Uterus (tissue), 4 donors: ENCODE data around the gene BID. TPM values are rescaled to one million over a fixed set of nuclear protein-coding genes. Genes with fewer than 3 reads are reported as not detected.

ENCODE experiments used
- DNase-seq, 2 donors: peaks; one replicate each; pipeline ENCODE4 v3.0.0-alpha.2; 2019 to 2020
- H3K27ac ChIP-seq, 2 donors: fragments of 200-600 bp; sonication (generic); 1 replicate in 1 of 2; 2 replicates in 1 of 2; pipeline ENCODE4 v1.5.1; 2016 to 2018
- H3K27me3 ChIP-seq, 2 donors: fragments of 200-600 bp; sonication (generic); one replicate each; pipeline ENCODE4 v1.5.1; 2018 to 2019; ENCODE audit warnings: control low read depth in 1 of 2
- H3K36me3 ChIP-seq, 2 donors: fragments of 200-600 bp; sonication (generic); one replicate each; pipeline ENCODE4 v1.5.1; 2019; ENCODE audit warnings: control low read depth in 1 of 2
- H3K4me1 ChIP-seq, 2 donors: fragments of 200-600 bp; sonication (generic); one replicate each; pipeline ENCODE4 v1.5.1; 2018 to 2019; ENCODE audit warnings: control low read depth in 1 of 2
- H3K4me3 ChIP-seq, 2 donors: fragments of 200-600 bp; sonication (generic); 1 replicate in 1 of 2; 2 replicates in 1 of 2; pipeline ENCODE4 v1.5.1; 2018 to 2019; ENCODE audit warnings: mild to moderate bottlenecking in 1 of 2
- H3K9me3 ChIP-seq, 2 donors: fragments of 200-600 bp; sonication (generic); one replicate each; pipeline ENCODE4 v1.5.1; 2019; ENCODE audit warnings: control low read depth in 1 of 2
- POLR2A ChIP-seq, 2 donors: fragments of 450-650 bp; IDR thresholded peaks; one replicate each; pipeline ENCODE4 v1.6.1; 2016; ENCODE audit warnings: antibody characterized with exemption in 2 of 2, mild to moderate bottlenecking in 1 of 2, moderate library complexity in 1 of 2
- intact Hi-C: fragments of 100-400 bp; cut with DNase I; formaldehyde crosslinking; loops from one replicate; pipeline ENCODE4 v1.15.1; 2023; ENCODE audit warnings: low total_unique reads
- total RNA-seq, 4 donors: library from RNA; depleted of rRNA in 3 of 4; stranded (reverse); fragments of >200 nt in 3 of 4; gene quantifications; one replicate each; pipeline versions ENCODE4 v1.1.0 to v1.2.4, GENCODE V29; 2014 to 2023
- TF ChIP-seq, protein P1 (sequence below), 4 experiments: fragments of 200-600 bp in 2 of 4; fragments of 450-650 bp in 2 of 4; sonication (generic) in 2 of 4; IDR thresholded peaks; one replicate each; pipeline ENCODE4 v1.5.1; 2016 to 2019; ENCODE audit warnings: antibody characterized with exemption in 4 of 4, mild to moderate bottlenecking in 2 of 4, moderate library complexity in 1 of 4
- donor health status: DM: yes; HTN: yes; CAD: no.

Gene BID
- total RNA-seq, 4 donors from 2014 or later = 0.77 to 96.2 (median 10.4) TPM

DNA sequence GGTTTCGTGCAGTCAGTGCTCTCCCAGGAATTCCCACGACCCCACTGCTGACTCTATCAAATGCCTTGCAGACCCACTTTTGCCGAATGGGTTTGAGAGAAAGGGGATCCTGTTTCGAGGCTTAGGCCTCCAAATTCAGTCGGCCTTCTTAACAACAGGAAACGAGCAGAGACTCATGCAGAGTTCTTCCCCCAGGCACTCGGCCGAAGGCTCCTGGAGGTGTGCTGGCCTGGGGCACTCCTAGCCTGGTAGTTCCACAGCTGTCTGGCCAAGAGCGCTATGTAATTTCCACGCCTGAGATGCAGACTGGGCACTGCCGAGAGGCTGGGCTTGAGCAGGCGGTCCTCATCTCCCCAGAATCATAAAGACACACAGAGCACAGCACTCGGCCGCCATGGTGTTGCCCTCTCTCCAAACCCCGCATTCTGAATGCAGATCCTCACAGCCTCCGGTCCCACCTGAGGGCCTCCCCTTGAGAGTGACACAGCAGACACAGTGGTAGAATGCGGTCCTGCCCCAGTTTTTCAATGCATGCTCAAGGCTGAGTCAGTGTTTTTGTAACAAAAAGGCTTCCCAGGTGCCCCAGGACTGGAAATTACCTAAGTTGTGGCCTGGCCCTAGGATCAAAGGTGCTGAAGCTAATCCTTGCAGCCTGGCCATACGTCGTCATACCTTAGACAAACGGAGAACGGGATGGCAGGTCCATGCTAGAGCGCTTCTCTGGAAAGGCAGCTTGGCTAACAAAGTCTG is 30.2 kb upstream of the BID start:
- H3K27ac ChIP-seq = no peak overlapping the region
- intact Hi-C loops = no loop called here
- no peaks in the 10 kb centered on the region for H3K27me3 ChIP-seq
- no peak for DNase-seq
- TF ChIP-seq, protein P1, sequence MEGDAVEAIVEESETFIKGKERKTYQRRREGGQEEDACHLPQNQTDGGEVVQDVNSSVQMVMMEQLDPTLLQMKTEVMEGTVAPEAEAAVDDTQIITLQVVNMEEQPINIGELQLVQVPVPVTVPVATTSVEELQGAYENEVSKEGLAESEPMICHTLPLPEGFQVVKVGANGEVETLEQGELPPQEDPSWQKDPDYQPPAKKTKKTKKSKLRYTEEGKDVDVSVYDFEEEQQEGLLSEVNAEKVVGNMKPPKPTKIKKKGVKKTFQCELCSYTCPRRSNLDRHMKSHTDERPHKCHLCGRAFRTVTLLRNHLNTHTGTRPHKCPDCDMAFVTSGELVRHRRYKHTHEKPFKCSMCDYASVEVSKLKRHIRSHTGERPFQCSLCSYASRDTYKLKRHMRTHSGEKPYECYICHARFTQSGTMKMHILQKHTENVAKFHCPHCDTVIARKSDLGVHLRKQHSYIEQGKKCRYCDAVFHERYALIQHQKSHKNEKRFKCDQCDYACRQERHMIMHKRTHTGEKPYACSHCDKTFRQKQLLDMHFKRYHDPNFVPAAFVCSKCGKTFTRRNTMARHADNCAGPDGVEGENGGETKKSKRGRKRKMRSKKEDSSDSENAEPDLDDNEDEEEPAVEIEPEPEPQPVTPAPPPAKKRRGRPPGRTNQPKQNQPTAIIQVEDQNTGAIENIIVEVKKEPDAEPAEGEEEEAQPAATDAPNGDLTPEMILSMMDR (IDR thresholded peaks at IDR 0.05) = no peak
- TF ChIP-seq POLR2A (IDR thresholded peaks at IDR 0.05) = no peak
- no peaks in the 10 kb centered on the region for H3K4me1 ChIP-seq
- no peaks in the 10 kb centered on the region for H3K36me3 ChIP-seq
- no peaks in the 10 kb centered on the region for H3K9me3 ChIP-seq
- H3K4me3 ChIP-seq = no peak overlapping the region

DNA sequence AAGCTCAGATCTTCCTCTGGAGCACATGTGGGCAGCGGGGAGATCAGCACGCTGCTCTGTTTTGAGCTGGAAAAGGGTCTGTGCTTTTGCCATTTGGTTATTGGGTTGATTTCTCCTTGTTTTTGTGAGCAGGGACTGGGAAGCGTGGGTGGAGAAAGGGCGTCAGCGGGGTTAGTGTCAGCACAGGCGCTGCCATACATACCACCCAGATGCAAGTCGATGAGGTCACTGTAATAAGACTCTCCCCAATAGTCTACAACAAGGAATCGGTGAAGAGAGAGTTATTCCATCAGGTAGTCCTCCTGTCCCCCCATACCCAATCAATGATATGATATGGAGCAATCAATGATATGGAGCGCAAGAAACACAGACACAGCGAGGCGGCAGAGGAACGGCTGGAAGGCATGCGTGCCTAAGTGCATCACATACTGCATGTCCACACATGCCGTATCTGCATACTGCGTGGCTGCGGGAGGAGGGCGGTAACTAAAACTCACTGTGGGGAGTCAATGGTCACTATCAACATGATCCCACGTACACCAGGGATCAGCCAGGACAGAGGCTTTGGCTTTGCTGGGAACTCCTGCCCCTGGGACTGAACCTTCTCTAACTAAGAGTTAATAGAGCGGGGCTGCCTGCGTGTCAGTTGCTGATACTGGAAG is 29.5 kb upstream of the BID start:
- no peaks in the 10 kb centered on the region for H3K27me3 ChIP-seq
- no peak overlapping the region for H3K4me3 ChIP-seq
- no peak for DNase-seq
- intact Hi-C loops = no loop called here
- H3K27ac ChIP-seq = no peak overlapping the region
- no peaks in the 10 kb centered on the region for H3K36me3 ChIP-seq
- H3K4me1 ChIP-seq = no peaks in the 10 kb centered on the region
- TF ChIP-seq POLR2A (IDR thresholded peaks at IDR 0.05) = no peak
- TF ChIP-seq, protein P1 (IDR thresholded peaks at IDR 0.05) = no peak
- no peaks in the 10 kb centered on the region for H3K9me3 ChIP-seq

DNA sequence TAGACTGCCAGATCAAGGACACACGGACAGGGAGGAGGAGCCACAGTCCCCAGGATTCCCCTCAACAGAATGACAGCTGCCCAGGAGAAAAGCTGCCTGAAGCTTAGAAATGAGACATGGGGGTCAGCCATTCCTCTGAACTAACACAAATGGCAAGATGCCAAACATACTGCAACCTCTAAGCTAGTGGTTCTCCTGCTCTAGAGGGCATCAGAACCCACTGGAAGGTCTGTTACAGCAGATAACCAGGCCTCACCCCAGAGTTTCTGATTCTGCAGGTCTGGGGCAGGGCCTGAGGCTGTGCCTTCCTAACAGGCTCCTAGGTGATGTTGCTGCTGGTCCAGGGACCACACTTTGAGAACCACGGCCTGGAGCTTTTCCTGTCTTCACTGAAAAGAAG is 28.6 kb upstream of the BID start:
- no peak for DNase-seq
- H3K4me1 ChIP-seq = no peaks in the 10 kb centered on the region
- no peak for TF ChIP-seq POLR2A (IDR thresholded peaks at IDR 0.05)
- TF ChIP-seq, protein P1 (IDR thresholded peaks at IDR 0.05) = no peak
- H3K36me3 ChIP-seq = no peaks in the 10 kb centered on the region
- H3K4me3 ChIP-seq = no peak overlapping the region
- no peak overlapping the region for H3K27ac ChIP-seq
- intact Hi-C loops = no loop called here
- H3K27me3 ChIP-seq = no peaks in the 10 kb centered on the region
- no peaks in the 10 kb centered on the region for H3K9me3 ChIP-seq

DNA sequence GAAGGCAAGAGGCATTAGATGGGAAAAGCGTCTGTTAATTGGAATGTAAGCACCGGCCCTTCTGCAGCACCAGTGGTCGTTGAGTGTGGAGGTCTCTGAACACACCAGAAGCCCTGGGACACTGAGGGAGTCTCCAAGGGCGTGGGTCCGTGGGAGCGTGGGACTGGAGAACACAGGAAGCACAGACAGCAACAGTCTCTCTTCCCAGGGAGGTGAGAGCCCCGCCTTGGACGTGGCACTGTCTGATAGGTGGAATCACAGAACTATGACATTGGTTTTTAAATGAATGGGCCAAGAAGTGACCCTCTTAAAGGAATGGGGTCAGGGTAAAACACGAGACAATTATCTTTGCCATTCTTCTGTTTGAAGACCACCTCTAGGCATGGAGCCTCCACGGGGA is 28.1 kb upstream of the BID start:
- H3K4me3 ChIP-seq = no peak overlapping the region
- DNase-seq = no peak
- H3K27ac ChIP-seq = no peak overlapping the region
- no peaks in the 10 kb centered on the region for H3K36me3 ChIP-seq
- H3K4me1 ChIP-seq = no peaks in the 10 kb centered on the region
- intact Hi-C loops = no loop called here
- H3K9me3 ChIP-seq = no peaks in the 10 kb centered on the region
- TF ChIP-seq, protein P1 (IDR thresholded peaks at IDR 0.05) = no peak
- TF ChIP-seq POLR2A (IDR thresholded peaks at IDR 0.05) = no peak
- no peaks in the 10 kb centered on the region for H3K27me3 ChIP-seq
